Skin of body (tissue), 2 donors: ENCODE data around the gene DDIAS. TPM values are rescaled to one million over a fixed set of nuclear protein-coding genes. Genes with fewer than 3 reads are reported as not detected.
"Not testable (repeated sequence)": the region's sequence is repeated elsewhere in the genome, so short reads cannot be mapped to it uniquely, and the experiment has no call there.

Experiments
- DNase-seq: peaks from one replicate; lab custom pipeline; 2025; lab: John Stamatoyannopoulos, UW
- total RNA-seq: library from RNA; depleted of rRNA; stranded (reverse); fragments of >200 nt; gene quantifications from one replicate; pipeline ENCODE4 v1.2.3, GENCODE V29; 2014

Gene DDIAS
- total RNA-seq, 1 donor from 2014 or later, result 3.3 TPM

GRCh38 chr11:82924522-82925224 lies 23.1 kb downstream of the DDIAS start:
- DNase-seq, result no peak

GRCh38 chr11:82927264-82927880 lies 25.8 kb downstream of the DDIAS start:
- DNase-seq, result no peak

- DNase-seq, result no peak
Measured at GRCh38 chr11:82929121-82929520, 27.6 kb downstream of the DDIAS start.

GRCh38 chr11:82930229-82930628 lies 28.7 kb downstream of the DDIAS start:
- DNase-seq, result no peak

GRCh38 chr11:82930734-82931133 lies 29.2 kb downstream of the DDIAS start:
- DNase-seq, result no peak

- DNase-seq, result no peak
Measured at GRCh38 chr11:82932564-82932963, 31.0 kb downstream of the DDIAS start.

- DNase-seq, result no peak
Measured at GRCh38 chr11:82936261-82936660, 34.7 kb downstream of the DDIAS start.

GRCh38 chr11:82937554-82937953 lies 36.0 kb downstream of the DDIAS start:
- DNase-seq, result no peak

- DNase-seq, result no peak
Measured at GRCh38 chr11:82939456-82939855, 37.9 kb downstream of the DDIAS start.

GRCh38 chr11:82942376-82942775 lies 40.8 kb downstream of the DDIAS start:
- no peak for DNase-seq

GRCh38 chr11:82943430-82943829 lies 41.9 kb downstream of the DDIAS start:
- DNase-seq, result not testable (repeated sequence)

- DNase-seq, result no peak
Measured at GRCh38 chr11:82944198-82944597, 42.7 kb downstream of the DDIAS start.

- not testable (repeated sequence) for DNase-seq
Measured at GRCh38 chr11:82945041-82945440, 43.5 kb downstream of the DDIAS start.

GRCh38 chr11:82945682-82946081 lies 44.1 kb downstream of the DDIAS start:
- DNase-seq, result no peak

GRCh38 chr11:82949352-82949751 lies 47.8 kb downstream of the DDIAS start:
- no peak for DNase-seq

GRCh38 chr11:82950502-82950901 lies 49.0 kb downstream of the DDIAS start:
- DNase-seq, result not testable (repeated sequence)

GRCh38 chr11:82955736-82956453 lies 54.4 kb downstream of the DDIAS start:
- not testable (repeated sequence) for DNase-seq

GRCh38 chr11:82959987-82960778 lies 58.6 kb downstream of the DDIAS start:
- DNase-seq, result no peak

GRCh38 chr11:82960779-82961143 lies 59.2 kb downstream of the DDIAS start:
- no peak for DNase-seq

GRCh38 chr11:82962021-82962420 lies 60.5 kb downstream of the DDIAS start:
- DNase-seq, result not testable (repeated sequence)

- no peak for DNase-seq
Measured at GRCh38 chr11:82967381-82967780, 65.8 kb downstream of the DDIAS start.

GRCh38 chr11:82969811-82970210 lies 68.3 kb downstream of the DDIAS start:
- no peak for DNase-seq
